HG02610 (cell line): ENCODE measurements around the gene TARBP2.

Experiments
- ATAC-seq: cut with Tn5 transposase; IDR thresholded peaks from one replicate; pipeline ENCODE4 v1.9.1; 2021; ENCODE audit warnings: mild to moderate bottlenecking, moderate library complexity; ENCODE audit not compliant: unreplicated experiment

TARBP2 gene

DNA sequence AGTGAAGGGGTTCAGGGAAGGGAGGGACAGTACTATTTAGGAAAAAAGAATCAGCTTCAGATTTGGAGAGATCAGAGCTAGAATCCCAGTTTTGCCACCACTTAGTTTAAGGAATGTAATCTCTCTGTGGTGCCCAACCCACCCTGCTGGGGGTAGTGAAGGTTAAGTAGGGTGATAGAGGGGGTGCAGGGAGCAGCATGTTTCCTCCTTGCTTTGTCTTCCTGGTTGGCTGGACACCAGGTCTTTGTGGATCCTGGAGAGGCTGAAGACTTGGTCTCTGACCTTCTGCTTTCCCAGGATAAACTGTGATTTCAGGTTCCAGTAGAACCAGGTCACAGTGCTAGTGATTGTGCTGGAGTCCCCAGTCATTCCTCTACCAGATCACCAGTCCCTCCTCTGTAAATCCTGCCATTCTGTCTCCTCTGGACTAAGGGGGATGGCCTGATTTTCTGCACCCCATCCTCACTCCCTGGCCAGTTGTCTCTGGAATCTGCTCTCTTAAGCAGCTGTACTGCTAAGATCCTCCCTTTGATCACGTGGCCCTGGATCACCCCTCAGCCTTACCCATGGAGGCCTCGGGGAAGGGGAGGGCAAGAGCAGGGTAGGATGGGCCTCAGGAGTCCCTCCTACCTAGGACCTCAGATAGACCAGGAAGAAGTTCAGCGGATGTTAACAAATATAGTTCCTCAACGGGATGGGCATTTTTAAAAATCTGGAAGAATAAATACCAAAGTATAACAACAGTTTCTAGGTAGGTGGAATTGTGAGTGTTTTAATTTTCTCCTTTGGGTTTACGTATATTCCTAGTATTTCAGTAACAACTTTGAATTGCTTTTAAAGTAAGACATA is 5.0 kb upstream of the TARBP2 start:
- ATAC-seq = no peak

DNA sequence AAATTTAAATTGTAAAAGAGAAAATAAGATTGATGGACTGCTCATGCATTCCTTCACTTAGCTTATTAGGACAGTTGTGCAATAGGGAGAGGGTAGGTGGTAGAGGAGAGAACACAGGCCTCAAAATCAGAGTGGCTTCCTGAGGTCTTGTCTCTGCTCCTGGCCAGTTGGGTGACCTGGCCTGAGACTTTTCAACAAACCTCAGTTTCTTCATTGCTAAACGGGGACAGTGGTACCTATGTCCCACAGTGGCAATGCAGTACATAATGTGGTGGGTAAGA is 4.4 kb upstream of the TARBP2 start:
- ATAC-seq = no peak

DNA sequence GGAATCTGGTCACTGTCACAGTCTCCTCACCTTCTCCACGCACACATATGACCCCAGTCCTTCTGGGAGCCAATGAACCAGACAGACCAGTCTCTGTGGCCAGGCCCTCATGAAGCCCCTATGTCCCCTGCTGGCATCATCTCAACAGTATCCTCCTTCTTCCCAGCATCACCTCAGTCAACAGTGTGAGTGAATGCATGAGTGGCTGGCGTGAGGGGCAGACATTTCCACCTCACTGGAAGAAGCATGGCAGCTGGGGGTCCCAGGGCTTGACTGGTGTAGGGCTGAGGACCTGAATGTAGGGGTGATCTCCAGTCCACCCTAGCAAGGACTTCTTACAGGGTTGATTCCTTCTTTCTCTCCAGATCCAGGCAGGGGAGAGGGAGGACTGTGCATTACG is 3.6 kb upstream of the TARBP2 start:
- ATAC-seq = no peak

DNA sequence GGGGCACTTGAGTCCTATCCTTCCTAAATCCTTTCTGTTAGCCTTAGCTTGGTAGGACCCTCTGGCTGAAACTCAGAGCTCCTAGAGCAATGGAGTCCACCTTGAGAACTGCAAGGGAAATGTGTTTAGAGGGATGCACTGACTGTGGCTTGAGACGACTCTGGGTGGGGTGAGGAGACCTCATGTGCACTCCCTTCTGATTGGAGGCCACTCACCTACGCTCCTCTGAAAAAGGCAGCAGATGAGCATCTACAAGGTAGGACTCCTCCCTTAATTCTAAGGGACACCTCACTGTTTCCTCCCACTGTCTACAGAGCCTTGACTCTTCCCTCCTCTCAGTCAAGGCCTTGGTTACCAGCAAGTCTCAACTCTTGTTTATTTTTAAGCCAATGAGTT is 2.9 kb upstream of the TARBP2 start:
- ATAC-seq = no peak

DNA sequence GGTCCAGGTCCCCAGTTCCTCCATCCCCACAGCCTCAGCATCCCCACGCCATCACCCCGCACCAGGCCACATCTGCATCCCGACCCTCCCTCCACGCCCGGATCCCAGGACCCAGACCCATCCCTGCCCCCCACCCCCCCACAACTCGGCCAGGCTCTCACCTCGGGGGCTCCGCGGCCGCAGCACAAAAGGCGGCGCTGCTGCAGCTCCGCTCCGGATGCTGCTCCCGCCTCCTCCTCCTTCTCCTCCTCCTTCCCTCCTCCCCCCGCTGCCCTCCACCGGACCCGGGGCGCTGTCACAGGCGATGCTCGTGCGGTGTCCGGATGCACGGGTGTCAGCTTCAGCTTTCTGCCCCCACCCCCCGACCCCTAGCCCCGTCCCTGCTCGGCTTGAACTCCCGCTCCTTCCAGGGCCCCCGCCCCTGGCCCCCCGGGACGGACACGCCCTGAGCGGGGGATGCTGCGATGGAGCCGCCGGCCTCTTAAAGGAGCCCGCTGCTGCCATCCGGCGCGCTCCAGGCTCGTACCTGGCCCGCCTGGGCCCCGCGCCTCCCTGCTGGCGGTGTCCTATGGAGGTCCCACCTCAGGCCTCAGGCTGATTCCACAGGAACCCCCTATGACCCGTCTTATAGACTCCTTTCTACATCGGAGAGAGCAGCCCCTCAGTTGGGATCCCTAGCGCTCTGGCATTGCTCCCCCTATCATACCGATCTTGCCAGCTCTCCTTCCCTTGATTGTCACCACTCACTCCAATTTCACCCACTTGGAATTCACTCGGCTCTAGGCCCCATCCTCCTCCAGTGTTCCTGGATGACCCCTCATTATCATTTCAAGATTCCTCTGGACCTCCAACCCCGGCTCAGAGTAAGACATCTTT is 1.6 kb upstream of the TARBP2 start, which contains the start of gene MAP3K12:
TSS of gene MAP3K12 (minus strand) at position 193 of the 876 bp plus-strand sequence. CDS start 12,067 bp downstream, outside the sequence.
- no peak for ATAC-seq

DNA sequence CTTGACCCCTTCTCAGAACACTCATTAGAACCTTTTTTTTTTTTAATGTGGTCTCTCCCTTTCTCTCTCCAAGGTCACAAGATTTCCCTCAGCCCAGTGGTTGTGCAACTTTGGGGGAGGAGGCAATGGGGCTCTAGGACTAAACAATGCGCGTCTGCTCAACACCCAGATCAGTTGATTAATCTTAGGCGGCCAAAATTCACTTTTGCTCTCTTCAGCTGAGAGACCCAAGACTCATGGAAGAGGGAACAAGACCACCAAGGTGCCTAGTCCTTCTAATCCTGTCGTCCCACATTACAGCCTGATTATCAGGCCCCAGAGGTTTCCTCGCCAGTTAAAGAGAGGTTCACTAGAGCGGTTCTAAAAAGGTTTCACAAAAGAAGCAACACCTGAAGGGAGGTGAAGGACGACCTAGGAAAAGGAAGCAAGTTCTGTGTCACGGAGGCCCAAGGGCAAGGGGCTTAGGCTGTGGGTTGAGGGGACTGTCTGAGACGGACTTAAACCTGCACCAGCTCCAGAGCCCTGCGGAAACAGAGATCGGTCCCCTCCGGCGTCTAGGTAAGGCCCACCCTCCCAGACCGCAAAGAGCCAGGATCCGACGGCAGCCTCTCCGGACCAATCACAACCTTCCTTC is 824 bp upstream of the TARBP2 start:
- no peak for ATAC-seq

DNA sequence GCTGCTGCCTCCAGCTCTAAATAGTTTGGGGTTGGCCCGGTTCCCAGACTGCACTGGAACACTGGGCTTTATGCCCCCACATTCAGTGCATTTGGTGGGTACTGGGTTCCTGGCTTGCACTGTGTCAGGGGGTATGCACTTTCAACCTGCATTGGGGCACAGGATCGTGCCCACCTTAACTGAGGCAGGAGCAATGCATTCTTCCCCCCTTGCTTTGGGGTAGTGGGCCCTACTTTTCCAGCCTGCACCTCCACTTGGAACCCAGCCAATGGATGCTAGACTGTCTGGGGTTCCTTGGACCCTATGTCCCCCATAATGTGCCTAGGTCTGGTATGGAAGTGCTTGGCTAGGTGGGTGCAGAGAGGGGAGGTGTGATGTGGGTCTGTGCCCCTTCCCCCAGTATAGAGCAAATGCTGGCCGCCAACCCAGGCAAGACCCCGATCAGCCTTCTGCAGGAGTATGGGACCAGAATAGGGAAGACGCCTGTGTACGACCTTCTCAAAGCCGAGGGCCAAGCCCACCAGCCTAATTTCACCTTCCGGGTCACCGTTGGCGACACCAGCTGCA is 615 bp downstream of the TARBP2 start:
- no peak for ATAC-seq

DNA sequence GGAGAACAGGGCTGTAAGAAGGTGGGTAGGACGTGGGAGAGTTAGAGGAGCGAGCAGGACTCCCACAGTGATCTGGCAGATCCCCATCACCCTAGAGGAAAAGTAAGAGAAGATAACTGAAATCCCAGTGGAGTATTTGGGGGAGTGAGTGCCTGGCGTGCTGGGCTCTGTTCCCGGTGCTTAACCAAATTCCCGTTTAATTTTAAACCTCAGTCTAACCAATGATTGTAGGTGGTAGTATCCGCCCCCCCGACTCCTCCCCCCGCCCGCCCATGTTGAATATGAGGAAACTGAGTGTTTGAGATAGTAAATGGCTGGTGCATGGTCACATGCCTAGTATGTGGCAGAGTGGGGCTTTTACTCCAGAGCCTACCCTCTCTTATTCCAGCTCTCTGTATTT is 1.2 kb downstream of the TARBP2 start:
- ATAC-seq = no peak

DNA sequence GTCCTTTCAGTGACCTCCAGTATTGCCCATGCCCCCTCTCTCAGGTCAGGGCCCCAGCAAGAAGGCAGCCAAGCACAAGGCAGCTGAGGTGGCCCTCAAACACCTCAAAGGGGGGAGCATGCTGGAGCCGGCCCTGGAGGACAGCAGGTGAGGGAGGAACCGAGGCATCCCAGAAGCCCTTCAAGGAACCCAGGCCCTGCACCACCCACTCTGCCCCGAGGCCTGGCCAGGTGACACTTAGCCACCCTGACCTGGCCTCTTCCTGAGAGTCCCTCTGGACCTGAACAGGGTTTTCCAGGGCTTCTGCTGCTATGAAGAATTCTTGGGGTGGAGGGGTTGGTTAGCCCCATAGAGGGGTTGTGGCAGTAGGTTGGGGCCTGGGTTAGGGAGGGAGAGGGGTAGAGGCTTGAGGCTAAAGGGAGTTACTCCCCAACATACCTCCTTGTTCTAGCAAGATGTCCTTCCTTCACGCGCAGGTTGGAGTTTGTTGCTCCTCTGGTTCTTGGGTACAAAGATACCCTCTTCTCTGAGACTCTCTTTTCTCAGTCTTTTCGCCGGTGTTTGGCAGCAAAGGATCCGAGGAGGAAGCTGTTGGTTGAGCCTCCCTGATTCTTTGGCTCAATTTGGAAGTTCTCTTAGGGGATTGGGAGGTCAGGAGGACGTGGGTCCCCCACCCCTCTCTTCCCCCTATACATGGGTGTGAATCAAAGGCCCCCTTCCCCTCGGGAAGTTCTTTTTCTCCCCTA is 2.1 kb downstream of the TARBP2 start:
- ATAC-seq = no peak

DNA sequence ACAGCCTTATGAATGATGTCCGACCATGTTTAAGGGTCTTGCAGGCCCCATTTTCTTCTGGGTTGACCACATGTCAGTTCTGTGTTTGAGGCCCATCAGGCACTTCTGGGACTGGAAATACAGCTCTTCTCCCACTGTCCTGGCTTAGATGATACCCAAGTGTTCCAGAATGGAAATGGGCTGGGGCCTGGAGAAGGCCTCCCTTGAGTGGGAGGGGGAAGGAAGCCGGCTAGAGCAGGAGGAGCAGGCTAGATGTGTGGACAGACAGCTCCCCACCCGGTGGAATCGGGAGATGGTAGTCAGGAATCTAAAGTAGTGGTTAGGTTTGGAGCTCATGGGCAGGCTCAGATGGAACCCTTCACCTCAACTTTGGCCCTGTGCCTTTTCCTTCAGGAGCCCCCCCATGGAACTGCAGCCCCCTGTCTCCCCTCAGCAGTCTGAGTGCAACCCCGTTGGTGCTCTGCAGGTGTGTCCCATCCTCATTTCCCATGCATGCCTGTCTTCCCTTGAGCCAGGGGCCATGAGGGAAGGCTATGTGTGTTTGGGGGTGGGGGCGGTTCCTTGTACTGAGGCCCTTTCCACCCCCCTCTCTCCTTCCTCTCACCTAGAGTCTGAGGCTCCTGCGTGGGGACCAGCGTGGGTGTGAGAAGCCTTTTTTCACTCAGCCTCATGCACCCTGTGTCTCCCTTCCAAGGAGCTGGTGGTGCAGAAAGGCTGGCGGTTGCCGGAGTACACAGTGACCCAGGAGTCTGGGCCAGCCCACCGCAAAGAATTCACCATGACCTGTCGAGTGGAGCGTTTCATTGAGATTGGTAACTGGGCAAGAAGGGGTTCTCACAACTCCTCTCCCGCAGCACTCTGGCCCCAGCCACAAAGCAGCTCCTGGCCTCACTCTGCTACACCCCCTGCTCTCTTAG is 3.2 kb downstream of the TARBP2 start:
- no peak for ATAC-seq

DNA sequence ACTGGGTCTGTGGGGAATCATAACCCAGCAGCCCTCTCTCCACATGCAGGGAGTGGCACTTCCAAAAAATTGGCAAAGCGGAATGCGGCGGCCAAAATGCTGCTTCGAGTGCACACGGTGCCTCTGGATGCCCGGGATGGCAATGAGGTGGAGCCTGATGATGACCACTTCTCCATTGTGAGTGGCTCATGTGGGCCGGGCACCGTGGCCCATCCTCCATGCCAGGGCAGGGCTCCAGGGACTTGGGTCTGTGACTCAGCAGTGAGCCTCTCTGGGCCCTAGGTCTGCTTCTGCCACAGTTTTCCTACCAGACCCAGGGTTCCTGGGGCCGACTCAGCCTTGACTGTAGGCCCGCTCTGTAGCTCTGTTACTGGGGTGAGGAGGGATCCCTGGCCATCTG is 4.0 kb downstream of the TARBP2 start:
- ATAC-seq = no peak

DNA sequence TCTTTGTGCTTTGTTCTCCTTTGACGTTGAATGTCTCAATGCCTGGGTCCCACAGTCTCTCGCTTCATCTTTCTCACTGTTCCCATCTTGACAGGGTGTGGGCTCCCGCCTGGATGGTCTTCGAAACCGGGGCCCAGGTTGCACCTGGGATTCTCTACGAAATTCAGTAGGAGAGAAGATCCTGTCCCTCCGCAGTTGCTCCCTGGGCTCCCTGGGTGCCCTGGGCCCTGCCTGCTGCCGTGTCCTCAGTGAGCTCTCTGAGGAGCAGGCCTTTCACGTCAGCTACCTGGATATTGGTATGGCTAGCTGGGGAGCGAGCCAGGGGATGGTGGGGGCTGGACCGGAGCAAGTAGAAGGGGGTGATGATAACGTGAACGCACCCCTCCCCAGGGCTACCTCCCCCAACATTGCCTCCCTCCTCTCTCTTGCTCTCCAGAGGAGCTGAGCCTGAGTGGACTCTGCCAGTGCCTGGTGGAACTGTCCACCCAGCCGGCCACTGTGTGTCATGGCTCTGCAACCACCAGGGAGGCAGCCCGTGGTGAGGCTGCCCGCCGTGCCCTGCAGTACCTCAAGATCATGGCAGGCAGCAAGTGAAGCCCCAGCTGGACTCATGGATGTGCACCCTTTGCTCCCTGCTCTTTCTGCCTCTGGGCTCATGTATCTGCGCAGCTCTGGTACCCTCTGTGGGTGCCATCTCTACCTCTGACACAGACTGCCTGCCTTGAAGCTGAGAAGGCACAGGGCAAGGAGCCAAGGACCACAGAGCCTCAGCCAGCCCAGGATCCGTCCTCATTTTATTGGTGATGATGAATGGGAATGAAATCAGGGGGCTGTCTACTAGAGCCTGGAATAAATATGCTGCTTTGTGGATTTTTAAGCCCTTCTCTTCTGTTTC is 4.7 kb downstream of the TARBP2 start:
- ATAC-seq = no peak

DNA sequence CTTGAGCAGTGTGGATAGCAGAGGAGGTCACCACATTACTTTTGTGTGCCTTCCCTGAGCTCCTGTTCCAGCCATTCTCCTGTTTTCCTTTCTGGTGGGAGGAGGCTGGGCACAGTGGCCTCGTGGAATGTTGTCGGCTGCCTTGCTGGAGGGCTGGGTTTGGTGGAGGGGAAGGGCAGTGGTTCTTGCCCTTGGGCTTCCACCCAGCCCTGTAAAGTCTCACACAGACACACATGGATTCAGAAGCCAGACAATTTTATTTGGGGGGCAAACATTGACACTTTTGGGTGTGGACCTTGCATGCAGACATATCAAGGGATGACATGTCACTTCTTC is 5.3 kb downstream of the TARBP2 start:
- ATAC-seq = no peak

DNA sequence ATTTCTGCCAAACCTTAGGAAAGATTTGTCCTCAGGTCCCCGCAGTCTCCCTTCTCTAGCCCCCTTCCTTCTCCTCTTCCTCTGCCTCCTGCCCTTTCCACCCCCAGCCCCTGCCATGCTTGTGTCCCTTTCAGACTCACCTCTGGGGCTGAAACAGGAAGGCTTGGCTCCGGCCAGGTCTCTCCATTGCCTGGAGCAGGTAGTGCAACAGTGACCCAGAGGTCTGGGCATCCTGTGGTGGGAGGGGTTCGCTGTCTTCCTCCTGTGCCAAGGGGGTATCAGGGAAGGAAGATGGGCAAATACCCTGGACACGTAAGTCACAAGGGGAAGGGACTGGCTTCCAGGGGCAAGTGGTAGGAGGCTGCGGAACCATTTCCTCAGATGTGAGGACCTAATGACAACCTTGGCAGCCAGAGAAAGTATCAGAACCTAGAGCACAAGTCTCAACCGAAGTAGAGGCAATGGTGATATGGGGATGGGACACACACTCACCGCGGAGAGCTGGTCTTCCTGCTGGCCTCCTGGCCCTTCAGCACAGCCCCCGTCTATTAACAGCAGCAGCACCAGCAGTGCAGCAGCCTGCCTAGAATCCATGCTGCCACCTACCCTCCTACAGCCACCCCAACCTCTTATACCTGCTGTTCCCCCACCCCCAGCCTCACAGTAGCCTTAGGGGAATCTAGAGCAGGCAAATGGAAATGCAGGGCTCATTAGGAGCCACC is 6.0 kb downstream of the TARBP2 start, which contains the start of gene NPFF:
TSS of gene NPFF (minus strand) at position 604 of the 722 bp plus-strand sequence. CDS start at position 594, 10 bp downstream.
- ATAC-seq = no peak

DNA sequence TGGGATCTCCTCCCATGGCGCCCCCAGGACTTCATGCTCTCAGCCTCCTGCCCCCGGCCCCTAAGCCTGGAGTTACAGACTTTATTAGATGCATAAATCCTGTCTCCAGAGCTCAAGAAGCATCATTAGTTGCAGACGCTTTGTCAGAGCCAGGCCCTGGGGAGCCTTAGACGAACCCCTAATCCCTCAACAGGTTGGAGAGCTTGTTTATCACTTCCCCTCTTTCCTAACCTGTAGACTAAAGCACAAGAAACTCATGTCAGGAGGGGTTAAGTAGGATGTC is 6.5 kb downstream of the TARBP2 start:
- ATAC-seq = no peak

DNA sequence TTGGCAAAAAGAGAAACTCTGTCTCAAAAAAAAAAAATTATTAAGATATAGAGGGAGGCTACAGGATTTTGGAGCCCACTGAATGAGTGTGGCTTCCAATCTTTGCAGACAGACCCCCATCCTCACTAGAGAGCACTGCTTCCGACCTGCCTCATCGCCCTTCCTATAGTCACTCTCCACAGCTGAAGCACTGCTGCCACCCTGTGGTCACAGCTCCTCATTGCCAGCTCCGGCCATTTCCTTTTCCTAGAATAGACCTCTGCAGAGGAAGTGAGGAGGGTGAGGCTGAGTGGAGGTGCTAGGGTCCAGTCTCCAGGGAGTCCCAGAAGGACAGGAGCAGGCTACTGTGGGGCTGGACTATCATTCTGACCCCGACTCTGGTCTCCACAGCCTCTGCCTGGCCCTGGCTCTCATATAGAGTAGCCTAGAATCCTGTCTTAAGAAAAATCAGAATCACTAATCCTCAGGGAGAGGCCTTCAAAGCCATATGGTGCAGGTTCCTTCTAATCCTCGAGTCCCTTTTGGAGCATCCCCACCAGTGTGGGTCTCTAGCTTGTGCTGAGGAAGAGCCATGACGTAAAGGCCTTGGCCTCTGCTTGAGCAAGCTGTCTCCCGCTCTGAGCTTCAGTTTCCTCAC is 7.6 kb downstream of the TARBP2 start:
- ATAC-seq = peak; percentile 80

DNA sequence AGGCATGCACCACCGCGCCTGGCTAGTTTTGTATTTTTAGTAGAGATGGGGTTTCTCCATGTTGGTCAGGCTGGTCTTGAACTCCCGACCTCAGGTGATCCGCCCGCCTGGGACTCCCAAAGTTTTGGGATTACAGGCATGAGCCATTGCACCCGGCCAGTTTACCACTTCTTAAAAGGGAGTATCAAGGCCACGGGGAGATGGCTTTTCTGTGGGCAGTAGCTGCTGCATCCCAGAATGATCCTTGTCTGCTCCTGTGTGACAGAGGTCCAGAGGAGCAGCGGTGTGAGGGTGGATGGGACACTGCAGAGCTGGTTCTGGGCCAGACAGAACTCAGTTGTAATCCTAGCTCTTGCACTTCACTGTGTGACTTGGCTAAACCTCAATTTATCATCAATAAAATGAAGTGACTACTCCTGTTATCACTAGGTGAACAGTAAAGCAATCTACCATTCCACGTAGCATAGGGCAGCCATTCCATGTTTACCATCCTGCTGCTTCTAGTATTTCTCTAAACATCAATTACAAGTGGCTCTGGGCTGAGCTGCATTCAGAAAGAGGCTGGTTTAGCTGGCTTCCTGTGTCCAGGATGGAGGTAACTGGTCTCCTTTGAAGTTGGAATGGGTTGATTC is 9.2 kb downstream of the TARBP2 start:
- no peak for ATAC-seq
